HG02678 (cell line): Measurements from ENCODE around the gene ZNF787.

Experiments used
- ATAC-seq: cut with Tn5 transposase; IDR thresholded peaks from one replicate; pipeline ENCODE4 v1.9.1; 2021; ENCODE audit warnings: mild to moderate bottlenecking, moderate library complexity; ENCODE audit not compliant: unreplicated experiment

ZNF787 gene

DNA sequence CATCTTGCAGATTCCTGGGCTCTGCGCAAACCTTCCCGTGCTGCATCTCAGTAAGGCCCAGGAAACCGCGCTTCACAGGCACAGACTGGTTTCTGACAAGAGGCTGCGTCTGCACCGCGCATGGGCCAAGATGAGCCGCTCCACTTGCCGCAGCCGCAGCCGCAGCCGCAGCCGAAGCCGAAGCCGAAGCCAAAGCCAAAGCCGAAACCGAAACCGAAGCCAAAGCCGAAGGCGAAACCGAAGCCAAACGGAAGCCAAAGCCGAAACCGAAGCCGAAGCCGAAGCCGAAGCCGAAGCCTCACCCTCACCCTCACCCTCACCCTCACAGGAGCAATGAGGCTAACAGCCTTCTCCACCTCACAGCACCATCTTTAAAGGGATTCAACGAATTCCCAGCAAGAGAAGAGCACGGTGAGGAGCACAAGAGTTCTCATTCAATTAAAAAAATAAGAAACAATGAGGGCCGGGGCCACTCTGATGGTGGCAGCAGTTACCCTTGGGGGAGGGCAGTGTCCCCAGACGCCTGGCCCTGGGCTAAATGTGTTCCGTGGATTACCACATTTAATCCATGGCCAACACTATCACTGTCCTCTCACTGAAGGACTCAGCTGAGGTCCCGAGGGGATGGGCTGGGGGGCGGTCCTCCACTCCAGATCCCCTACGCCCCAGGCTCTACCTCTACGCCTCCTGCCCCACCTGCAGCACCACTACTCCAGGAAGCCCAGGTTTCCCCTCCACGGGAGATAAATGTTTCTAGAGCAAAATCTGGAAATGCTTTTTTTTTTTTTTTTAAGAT, 29.1 kb downstream of the ZNF787 start:
- ATAC-seq = no peak

DNA sequence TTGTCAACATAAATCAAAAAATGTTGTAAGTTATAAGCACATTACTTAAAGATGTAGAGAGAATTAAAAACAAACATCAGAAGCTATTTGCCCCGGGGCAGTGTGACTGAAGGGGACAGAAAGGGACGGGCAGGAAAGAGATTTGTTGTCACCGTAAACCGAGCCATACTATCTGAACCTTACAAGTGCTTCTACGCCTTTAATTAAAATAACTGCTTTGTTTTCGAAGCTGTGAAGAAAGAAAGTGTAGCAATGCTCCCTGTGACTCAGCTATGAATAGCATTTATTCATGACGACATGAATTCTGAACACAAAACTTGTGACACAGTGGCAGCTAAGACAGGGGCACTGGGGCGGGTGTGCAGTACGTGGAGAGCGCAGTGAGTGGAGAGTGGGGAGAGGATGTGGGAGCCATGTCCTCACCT, 30.0 kb downstream of the ZNF787 start:
- no peak for ATAC-seq

DNA sequence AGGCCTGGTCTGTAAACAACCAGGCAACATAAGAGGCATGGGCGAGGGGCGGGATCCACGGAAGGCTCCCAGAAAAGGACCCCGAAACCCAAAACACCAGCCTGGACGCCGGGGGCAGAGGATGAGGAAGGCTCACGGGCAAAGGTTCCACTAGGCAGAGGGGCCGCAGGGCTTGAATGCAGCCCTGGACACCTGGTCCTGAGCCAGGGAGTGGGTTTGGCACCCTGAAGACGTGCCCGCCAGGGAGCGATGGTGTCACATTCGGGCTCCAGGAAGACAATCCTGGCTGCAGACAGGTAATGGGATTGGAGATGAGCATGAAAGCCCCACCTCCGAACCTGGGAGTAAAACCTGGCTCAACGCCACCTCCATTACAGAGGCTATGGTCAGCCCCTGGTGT, 31.8 kb downstream of the ZNF787 start:
- ATAC-seq = no peak

DNA sequence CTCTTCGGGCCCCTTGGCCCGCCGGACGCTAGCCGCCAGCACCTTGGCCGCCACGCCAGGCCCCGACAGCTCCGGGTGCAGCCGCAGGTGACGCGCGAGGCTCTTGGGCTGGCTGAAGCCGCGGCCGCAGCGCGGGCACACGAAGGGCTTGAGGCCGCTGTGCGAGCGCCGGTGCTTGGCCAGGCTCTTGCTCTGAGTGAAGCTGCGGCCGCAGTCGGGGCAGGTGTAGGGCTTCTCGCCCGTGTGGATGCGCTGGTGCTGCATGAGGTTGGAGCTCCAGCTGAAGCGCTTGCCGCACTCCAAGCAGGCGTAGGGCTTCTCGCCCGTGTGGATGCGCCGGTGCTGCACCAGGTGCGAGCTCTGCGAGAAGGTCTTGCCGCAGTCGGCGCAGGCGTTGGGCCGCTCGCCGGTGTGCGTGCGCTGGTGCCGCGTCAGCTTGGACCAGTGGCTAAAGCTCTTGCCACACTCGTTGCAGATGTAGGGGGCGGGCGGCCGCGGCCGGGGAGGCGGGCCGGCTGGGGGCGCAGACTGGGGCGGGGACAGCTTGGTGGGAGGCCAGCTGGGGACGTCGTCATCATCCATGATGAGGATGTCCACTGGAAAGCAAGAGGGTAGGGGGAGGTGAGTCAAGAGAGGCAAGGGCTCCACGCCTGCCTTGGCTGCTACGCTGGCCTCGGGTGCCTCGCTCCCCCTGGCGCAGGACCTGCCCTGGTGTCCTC, 32.4 kb downstream of the ZNF787 start:
- ATAC-seq = no peak

DNA sequence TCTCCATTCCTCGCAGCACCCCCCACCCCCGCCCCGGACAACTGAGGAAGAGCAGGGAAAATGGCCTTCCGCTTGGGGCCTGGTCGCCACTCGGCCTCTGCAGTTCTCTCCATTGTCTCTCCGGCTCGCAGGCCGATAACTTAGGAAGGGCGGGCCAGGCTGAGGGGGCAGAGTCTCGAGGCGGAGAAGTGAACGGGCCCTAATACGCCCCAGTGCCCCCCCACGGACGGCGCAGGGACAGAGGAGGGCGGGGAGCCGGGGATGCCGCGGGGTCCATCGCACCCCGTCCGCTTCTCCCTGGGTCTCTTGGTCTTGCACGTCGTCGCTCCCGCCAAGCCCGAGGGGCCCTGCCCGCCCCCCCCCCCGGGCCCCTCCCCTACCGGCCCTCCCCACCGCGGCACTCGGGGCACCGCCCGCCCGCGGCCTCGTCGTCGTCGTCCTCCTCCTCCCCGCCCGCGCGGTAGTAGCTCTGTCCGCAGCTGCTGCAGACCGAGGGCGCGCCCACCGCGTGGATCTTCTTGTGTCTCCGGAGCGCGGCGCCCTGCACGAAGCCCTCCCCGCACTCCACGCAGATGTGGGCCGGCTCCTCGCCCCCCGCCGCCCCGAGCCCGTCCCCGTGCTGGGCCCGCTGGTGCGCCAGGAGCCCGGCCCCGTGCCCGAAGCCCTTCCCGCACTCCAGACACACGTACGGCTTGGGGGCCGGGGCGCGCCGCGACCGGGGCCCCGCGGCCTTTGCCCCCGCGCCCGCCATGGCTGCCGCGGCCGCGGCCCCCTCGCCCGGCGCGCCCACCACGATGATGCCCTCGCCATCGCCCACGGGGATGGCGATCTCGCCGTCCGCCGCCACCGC, 33.2 kb downstream of the ZNF787 start:
- no peak for ATAC-seq

DNA sequence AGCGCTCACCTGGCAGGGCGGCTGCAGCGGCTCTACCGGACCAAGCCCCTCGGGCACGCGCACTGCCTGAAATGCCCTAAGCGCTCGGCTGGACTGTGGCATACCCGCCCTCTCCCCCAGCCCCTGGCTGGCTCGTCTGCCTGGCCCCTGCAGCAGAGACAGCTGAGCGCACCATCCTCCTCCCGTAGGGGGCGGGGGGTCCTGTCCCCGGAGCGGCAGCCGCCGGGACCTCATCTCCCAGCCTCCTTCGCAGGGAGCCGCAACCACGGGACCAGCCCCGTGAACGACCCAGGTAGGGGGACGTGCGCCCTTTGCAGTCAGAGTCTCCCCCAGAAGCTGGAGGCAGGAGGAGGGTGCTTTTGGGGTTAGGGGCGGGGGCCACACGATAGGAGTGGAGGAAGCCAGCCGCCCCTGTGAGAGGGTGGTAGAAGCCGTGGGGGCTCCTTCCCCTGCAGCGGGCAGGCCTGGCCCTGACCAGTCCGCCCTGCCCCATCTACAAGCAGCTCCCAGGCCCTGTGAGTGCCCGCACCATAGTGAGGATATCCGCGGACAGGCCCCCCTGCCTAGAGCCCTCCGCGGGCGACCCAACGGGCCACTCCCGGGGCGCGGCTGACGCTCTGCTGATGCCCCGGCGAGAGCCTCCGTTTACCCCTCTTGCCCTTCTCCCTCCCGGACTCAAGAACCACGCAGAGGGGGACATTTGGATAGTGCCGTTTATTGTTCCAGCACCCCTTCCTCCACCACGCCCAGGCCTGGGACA, 34.2 kb downstream of the ZNF787 start:
- ATAC-seq = no peak

DNA sequence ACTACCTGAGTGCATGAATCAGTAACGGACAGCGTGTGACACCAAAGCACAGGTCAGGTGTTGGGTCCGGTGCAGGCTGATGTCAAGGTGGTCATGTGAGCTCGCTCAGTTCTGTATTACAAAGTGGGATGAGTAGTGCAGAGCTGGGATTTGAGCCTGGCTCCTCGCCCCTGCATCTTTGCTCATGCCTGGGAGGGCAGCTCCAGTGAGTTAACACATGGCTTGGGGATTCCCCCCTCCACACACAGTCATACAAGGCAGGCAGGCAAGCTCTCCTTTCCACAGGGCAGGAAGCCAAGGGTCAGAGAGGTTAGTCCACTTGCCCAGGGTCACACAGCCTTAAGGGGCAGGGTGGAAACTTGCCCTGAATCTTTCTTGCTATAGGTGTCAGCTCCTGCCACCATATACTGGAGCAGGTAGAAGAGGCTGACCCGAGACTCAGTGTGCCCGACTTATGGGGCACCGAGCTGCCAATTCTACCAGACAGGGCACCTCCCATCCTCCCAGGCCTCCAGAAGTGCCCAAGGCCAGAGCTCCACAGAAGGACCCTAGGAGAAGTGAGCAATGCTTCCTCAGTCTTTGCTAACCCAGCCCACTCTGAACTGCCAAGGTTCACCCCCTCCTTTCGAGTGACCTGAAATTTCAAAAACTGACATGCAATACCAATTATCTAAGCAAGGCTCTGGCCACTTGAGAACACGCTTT, 35.4 kb downstream of the ZNF787 start:
- ATAC-seq = no peak

DNA sequence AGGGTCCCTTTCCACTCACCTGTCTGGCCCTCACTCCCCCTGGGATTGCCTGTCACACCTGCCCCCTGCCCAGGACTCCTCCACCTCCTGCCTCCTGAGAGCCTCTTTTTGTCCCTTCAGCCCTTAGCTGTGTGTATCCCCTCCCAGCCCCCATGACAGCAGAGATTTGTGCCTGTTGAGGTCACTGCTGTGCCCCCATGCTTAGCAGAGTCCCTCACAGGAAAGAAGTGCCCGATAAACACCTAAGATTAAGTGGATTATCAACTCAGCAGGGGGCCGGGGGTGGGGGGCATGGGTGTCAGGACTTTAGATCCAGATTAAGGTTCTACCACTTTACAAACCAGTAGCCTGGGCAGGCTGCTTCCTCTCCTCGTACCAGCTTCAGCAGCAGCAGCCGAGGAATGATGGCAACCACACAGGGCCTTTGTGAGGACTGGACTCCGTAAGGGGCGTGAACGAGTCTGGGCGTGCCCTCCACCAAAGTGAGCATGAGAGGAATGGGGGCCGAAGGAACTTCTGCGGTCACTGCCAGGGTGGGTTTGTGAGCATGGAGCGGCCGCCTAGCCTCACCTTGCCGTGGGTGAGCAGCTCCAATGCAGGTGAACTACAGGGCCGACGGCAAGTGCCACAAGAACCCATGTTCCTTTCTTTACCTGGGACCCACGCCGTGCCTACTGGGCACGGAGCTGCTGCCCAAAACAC, 36.1 kb downstream of the ZNF787 start:
- ATAC-seq = no peak

DNA sequence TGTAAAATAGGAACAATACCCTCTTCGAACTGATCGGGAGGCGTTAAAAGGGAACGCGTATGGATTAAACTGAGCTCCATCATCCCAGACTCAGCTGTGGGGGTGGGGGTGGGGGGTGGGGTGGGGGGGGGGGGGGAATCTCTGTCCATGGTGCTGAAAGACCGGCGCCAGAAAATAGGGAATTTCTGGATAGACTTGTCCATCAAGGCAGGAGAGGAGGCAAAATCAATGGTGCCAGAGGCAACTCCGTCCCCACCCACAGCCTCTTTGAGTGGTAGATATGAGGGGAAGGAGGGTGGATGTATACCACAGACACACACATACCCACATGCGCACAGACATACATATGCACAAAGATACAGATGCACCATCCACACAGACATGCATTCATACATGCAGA, 37.4 kb downstream of the ZNF787 start:
- no peak for ATAC-seq

DNA sequence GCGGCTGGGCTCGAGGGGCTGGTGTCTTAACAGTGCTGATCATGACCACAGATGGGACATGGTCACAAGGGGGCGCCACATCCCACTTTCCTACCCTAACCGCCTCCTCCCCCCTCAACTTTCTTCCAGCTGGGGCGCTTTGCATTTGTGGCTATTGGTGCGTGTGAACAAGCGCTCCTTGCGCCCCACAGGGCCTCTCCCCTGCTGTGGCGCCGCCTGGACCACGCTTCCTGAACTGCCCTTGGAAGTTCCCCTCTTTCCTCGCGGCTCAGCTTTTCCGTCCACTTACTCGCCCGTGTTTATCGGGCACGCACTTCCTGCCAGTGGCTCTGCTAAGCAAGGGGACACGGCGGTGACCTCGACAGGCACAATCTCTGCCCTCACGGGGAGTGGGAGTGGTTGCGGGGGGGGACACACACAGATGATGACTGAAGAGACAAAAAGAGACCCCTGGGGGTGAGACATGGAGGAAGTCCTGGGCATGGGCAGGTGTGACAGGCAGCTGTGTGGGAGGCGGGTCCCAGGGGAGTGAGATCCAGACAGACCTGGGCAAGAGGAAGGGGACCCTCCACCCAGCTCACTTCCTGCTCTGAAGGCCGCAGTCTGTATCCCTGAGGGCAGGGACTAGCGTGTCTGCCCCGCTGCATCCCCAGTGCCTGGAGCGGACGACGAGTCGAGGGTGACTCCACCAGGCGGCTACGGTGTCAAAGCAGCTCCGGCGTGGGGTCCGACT, 40.3 kb downstream of the ZNF787 start:
- ATAC-seq = peak; percentile 74

DNA sequence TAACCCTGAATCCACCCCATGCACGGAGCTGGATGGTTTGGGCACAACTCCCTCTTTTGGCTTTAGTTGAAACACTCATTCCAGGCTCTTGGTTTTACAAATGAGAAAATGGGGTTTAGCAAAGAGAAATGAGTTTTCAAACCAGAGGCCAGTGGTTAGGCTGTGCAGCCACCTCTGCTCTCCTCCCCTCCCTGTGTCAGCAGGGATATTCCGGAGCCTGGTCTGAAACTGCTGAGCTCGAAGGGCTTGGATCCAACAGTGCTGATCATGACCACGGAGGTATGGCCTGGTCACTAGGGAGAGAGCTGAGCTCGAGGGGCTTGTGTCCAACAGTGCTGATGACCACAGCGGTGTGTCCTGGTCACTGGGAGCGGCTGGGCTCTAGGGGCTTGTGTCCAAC, 41.5 kb downstream of the ZNF787 start:
- ATAC-seq = no peak

DNA sequence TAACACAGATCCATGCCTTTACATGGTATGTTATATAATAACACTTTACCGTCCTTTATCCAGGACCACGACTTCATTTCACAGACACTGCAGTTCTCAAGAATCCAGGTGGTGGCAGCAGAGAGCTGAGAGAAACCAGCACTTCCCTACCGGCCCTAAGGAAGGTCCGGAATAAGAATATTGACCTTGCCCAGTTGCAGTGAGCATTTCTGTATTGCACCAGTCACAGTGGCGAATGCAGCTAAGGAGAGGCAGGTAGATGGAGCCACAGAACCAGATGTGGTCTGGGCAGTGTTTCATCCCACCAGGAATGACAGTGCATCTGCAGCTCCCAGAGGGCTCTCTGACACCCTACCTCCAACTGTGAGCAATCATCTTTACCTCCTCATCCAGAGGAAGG, 44.6 kb downstream of the ZNF787 start:
- no peak for ATAC-seq

DNA sequence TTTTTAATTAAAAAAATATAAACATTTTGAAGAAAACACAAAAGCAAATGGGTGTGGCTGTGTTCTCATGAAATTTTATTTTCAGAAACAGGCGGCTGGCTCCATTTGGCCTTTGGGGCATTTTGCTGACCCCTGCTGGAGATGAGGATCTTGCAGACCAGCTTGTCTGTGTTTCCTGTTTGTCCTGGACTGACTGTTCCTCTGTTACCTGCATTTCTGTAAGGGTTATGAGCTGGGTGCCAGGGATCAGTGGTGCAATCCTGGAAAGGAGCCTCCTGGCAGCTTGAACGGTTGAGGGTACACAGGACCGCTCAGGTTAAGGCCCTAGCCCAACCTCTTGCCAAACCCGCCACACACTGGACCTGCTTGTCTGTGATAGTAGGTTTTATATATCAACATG, 49.9 kb downstream of the ZNF787 start:
- no peak for ATAC-seq

DNA sequence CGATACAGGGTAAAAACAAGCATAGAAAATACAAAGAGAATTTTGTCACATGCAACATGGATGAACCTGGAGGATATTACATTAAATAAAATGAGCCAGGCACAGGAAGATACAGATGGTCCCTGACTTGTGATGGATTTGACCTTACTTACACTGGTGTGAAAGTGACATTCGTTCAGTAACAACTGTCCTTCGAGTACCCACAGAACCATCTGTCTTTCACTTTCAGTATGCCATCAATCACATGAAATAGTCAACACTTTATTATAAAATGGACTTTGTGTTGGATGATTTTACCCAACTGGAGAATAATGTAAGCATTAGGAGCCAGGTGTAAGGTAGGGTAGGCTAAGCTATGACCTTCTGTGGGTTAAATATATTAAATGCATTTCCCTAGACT, 51.5 kb downstream of the ZNF787 start:
- ATAC-seq = no peak

DNA sequence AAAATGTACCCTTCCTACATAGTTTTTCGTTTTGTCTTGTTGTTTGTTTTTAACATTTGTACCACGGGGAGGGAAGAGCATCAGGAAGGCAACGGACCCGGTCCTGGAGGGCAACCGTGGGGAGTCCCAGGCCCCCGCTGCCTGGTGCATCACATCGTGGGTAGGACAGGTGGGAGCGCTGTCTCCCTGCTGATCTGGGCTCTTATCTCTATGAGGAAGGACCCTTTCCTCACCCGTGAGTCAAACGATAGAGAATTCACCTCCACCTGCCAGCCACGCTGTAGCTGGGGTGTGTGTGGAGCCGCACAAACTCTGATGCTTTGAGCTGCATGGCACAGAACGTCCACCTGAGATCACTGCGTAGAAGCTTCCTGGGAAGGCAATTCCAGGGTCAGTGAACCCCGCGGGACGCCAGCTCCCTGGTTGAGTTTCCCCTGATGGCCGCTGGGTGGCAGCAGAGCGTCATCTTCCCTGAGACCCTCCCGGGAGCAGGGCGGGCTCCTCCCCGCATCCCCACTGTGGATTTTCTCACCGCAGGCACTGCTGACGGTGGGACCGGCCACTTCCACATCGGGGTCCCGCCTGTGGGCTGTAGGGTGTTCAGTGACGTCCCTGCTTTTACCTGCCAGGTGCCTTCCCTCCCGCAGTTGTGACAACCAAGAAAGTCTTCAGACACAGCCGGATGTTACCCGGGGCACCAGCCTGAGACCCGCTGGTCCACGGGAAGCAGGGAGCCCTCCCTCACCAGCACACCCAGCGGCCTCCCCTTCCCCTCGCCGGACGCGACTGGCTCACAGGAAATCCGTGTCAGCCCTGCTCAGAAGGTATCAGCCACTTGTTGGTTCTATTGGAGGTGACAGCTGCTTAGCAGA, 54.7 kb downstream of the ZNF787 start:
- peak; percentile 49 for ATAC-seq

DNA sequence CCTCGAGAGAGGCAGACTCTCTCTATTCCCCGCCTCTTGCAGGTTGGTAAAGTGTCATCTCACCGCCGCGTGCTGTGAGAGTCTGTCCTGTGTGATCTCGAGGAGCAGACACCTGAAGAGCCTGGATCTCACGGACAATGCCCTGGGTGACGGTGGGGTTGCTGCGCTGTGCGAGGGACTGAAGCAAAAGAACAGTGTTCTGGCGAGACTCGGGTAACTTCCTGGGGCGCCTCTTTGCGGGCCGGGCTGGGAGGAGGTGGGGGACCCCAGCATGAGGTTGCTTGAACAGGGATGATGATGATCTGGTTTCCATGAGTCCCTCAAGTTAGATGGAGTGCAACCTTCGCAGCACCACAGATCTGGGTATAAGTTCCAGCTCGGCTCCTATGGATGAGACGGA, 67.5 kb downstream of the ZNF787 start:
- no peak for ATAC-seq
